ENCODE measurements around the gene GIT2.

GIT2 gene

DNA sequence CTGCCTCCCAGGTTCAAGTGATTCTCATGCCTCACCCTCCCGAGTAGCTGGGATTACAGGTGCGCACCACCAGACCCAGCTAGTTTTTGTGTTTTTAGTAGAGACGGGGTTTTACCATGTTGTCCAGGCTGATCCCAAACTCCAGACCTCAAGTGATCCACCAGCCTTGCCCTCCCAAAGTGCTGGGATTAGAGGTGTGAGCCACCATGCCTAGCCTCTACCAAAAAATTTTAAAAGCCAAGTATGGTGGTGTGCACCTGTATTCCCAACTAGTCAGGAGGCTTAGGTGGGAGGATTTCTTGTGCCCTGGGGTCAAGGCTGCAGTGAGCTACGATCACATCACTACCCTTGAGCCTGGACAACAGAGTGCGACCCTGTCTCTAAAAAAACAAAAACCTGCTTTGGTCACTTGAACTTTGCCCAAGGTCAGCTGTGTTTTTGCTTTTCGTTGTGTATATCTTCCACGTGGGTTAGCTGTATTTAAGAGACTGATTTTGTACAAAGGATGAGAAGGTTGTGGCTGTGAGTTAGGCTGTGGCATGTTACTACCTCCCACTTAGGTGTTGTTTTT, 39.5 kb upstream of the GIT2 start:
- Histone ChIP-seq H3K36me3 (replicated peaks) (peaks cover 16% of the 10 kb centered on the region), H3K4me3 (ENCODE audit: low read depth, low read length) (no peak overlapping the region), H3K27ac (no peak overlapping the region), H3K27me3 (replicated peaks) (no peaks in the 10 kb centered on the region)
- in situ Hi-C loops (cut with HindIII; ENCODE audit: low pct_ligation_motif_present, low sequenced_read_pairs): no loop called here
- DNase-seq: no peak
- no peak for TF ChIP-seq CTCF (IDR thresholded peaks at IDR 0.05; ENCODE audit: low read depth, low read length, missing control alignments)

DNA sequence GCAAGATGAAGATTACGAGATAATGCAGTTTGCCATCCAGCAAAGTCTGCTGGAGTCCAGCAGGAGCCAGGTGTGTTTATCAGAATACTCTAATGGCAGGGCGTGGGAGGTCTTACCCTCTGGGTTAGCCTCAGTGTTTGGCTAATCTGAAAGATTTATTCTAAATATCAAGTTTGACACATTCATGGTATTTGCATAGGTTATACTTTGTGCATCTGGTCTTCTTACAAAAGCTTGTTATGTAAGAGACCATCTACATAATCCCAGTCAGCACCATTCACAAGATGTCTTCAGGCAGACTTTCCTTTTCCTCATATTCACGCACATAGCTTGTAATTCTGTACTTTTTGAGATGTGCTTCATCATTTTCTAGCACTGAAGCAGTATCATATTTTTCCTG, 37.7 kb upstream of the GIT2 start:
- Histone ChIP-seq H3K27me3 (replicated peaks) (no peaks in the 10 kb centered on the region), H3K4me3 (ENCODE audit: low read depth, low read length) (no peak overlapping the region), H3K27ac (no peak overlapping the region), H3K36me3 (replicated peaks) (peaks cover 24% of the 10 kb centered on the region)
- no peak for DNase-seq
- in situ Hi-C loops (cut with HindIII; ENCODE audit: low pct_ligation_motif_present, low sequenced_read_pairs): no loop called here
- TF ChIP-seq CTCF (IDR thresholded peaks at IDR 0.05; ENCODE audit: low read depth, low read length, missing control alignments): no peak

DNA sequence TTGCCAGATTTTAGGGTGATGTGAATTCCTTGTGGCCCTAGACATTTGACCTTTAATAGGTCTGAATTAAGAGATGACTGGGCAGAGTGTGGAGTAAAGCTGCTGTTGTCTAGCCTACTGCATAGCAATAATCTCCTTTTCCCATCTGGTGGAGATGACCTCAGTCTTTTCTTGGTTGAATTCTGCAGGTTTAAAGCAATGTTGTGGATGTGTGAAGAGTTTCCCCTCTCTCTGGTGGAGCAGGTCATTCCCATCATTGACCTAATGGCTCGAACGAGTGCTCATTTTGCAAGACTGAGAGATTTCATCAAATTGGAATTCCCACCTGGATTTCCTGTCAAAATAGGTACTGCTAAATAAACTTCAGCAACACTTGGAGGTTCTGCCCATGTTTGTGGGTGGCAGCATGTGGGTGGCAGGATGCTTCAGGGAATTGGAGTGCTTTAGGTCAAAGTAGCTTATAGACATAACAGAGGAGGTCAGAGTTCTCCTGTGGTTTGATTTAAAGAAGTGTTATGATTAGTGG, 33.2 kb upstream of the GIT2 start:
- TF ChIP-seq CTCF (IDR thresholded peaks at IDR 0.05; ENCODE audit: low read depth, low read length, missing control alignments): no peak
- Histone ChIP-seq H3K27ac (no peak overlapping the region), H3K36me3 (replicated peaks) (peaks cover 22% of the 10 kb centered on the region), H3K4me3 (ENCODE audit: low read depth, low read length) (no peak overlapping the region), H3K27me3 (replicated peaks) (no peaks in the 10 kb centered on the region)
- DNase-seq: no peak
- in situ Hi-C loops (cut with HindIII; ENCODE audit: low pct_ligation_motif_present, low sequenced_read_pairs): no loop called here

- in situ Hi-C loops (cut with HindIII; ENCODE audit: low pct_ligation_motif_present, low sequenced_read_pairs): no loop called here
- Histone ChIP-seq H3K4me3 (ENCODE audit: low read depth, low read length) (no peak overlapping the region), H3K27ac (no peak overlapping the region), H3K27me3 (replicated peaks) (no peaks in the 10 kb centered on the region), H3K36me3 (replicated peaks) (peaks cover 14% of the 10 kb centered on the region)
- no peak for DNase-seq
- no peak for TF ChIP-seq CTCF (IDR thresholded peaks at IDR 0.05; ENCODE audit: low read depth, low read length, missing control alignments)
Observed at GRCh38 chr12:110028323-110028722, 32.2 kb upstream of the GIT2 start.

- H3K36me3 ChIP-seq (replicated peaks): peaks cover 16% of the 10 kb centered on the region
Observed at GRCh38 chr12:110024051-110024450, 27.9 kb upstream of the GIT2 start.

More at GRCh38 chr12:110024051-110024450, 27.9 kb upstream of the GIT2 start:
- in situ Hi-C loops (cut with HindIII; ENCODE audit: low pct_ligation_motif_present, low sequenced_read_pairs): no loop called here
- no peak for DNase-seq
- Histone ChIP-seq H3K27ac (no peak overlapping the region), H3K27me3 (replicated peaks) (no peaks in the 10 kb centered on the region), H3K4me3 (ENCODE audit: low read depth, low read length) (no peak overlapping the region)
- TF ChIP-seq CTCF (IDR thresholded peaks at IDR 0.05; ENCODE audit: low read depth, low read length, missing control alignments): no peak
